ENCODE measurements around the gene SURF4.
"Not testable (repeated sequence)": the region's sequence is repeated elsewhere in the genome, so short reads cannot be mapped to it uniquely, and the experiment has no call there.

Gene SURF4

GRCh38 chr9:133349965-133350616 is 25.8 kb downstream of the SURF4 start:
- DNase-seq = no peak

- no peak for DNase-seq
Observed at GRCh38 chr9:133348718-133349573, 26.9 kb downstream of the SURF4 start.

- peak; percentile 80 for DNase-seq
Observed at GRCh38 chr9:133347985-133348717, 27.7 kb downstream of the SURF4 start, which contains the start of the genes MED22 and RPL7A. Gene MED22, minus strand, starts transcription at chr9:133348131. Its CDS starts 1,469 bp downstream, at chr9:133346662. Gene RPL7A, plus strand, starts transcription at chr9:133348218. Its CDS starts 26 bp downstream, at chr9:133348244.

GRCh38 chr9:133347515-133347984 is 28.3 kb downstream of the SURF4 start:
- no peak for DNase-seq

- DNase-seq = no peak
Observed at GRCh38 chr9:133346021-133346785, 29.7 kb downstream of the SURF4 start.

GRCh38 chr9:133345596-133345995 is 30.3 kb downstream of the SURF4 start:
- DNase-seq = no peak

- no peak for DNase-seq
Observed at GRCh38 chr9:133344979-133345378, 30.9 kb downstream of the SURF4 start.

GRCh38 chr9:133344071-133344470 is 31.8 kb downstream of the SURF4 start:
- no peak for DNase-seq

- DNase-seq = no peak
Observed at GRCh38 chr9:133342570-133342969, 33.3 kb downstream of the SURF4 start.

GRCh38 chr9:133342069-133342406 is 33.8 kb downstream of the SURF4 start:
- DNase-seq = no peak

GRCh38 chr9:133341369-133342068 is 34.3 kb downstream of the SURF4 start:
- DNase-seq = no peak

- DNase-seq = no peak
Observed at GRCh38 chr9:133340916-133341315, 34.9 kb downstream of the SURF4 start.

GRCh38 chr9:133340256-133340655 is 35.6 kb downstream of the SURF4 start:
- DNase-seq = no peak

- no peak for DNase-seq
Observed at GRCh38 chr9:133339641-133340040, 36.2 kb downstream of the SURF4 start.

- peak; percentile 91 for DNase-seq
Observed at GRCh38 chr9:133335924-133336811, 39.7 kb downstream of the SURF4 start, which contains the start of gene SURF6. Gene SURF6, minus strand, starts transcription at chr9:133336188. Its CDS starts 56 bp downstream, at chr9:133336132.

- DNase-seq = not testable (repeated sequence)
Observed at GRCh38 chr9:133334888-133335287, 41.0 kb downstream of the SURF4 start.

- DNase-seq = no peak
Observed at GRCh38 chr9:133334161-133334560, 41.7 kb downstream of the SURF4 start.

- DNase-seq = no peak
Observed at GRCh38 chr9:133333566-133333965, 42.3 kb downstream of the SURF4 start.

- no peak for DNase-seq
Observed at GRCh38 chr9:133333011-133333410, 42.8 kb downstream of the SURF4 start.

- no peak for DNase-seq
Observed at GRCh38 chr9:133332381-133332730, 43.5 kb downstream of the SURF4 start.

All from NCI-H2107 (cell line).